GM23248 (cell line): Measurements from ENCODE around the gene NTPCR.
"Not testable (repeated sequence)": the region's sequence is repeated elsewhere in the genome, so short reads cannot be mapped to it uniquely, and the experiment has no call there.

Source experiments
- EZH2 ChIP-seq: fragments of 200-600 bp; sonication (generic); IDR thresholded peaks from 2 replicates; pipeline ENCODE4 v1.6.1; 2018; ENCODE audit warnings: antibody characterized with exemption, mild to moderate bottlenecking; ENCODE audit not compliant: insufficient read depth, poor library complexity, severe bottlenecking
- EZH2phosphoT487 ChIP-seq: fragments of 200-600 bp; sonication (generic); IDR thresholded peaks from 2 replicates; pipeline ENCODE4 v1.6.1; 2018; ENCODE audit warnings: antibody characterized with exemption, moderate library complexity, mild to moderate bottlenecking, low read depth; ENCODE audit not compliant: insufficient read depth

DNA sequence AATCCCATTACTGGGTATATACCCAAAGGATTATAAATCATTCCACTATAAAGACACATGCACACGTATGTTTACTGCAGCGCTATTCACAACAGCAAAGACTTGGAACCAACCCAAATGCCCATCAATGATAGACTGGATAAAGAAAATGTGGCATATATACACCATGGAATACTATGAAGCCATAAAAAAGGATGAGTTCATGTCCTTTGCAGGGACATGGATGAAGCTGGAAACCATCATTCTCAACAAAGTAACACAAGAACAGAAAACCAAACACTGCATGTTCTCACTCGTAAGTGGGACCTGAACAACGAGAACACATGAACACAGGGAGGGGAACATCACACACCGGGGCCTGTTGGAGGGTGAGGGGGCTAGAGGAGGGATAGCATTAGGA lies 53.2 kb downstream of the NTPCR start:
- not testable (repeated sequence) for TF ChIP-seq EZH2phosphoT487, EZH2
